HepG2 (cell line): ENCODE measurements around the gene CPNE2.

Source experiments
- CC2D1A ChIP-seq: sonication (generic); formaldehyde crosslinking; IDR thresholded peaks from 2 replicates; pipeline ENCODE4 v1.8.1; 2023; ENCODE audit warnings: mild to moderate bottlenecking, missing genetic modification reagents
- CHD2 ChIP-seq: IDR thresholded peaks from 2 replicates; pipeline ENCODE4 v1.6.1; 2011; ENCODE audit warnings: low read depth, low read length, improper control_type of control experiment
- CREM ChIP-seq, 2 experiments: sonication (generic) in 1 of 2; formaldehyde crosslinking in 1 of 2; IDR thresholded peaks; 2 replicates each; pipeline versions ENCODE4 v1.4.0 to v1.6.1; 2016 to 2020; ENCODE audit warnings: antibody characterized with exemption in 1 of 2, mild to moderate bottlenecking in 1 of 2, missing genetic modification reagents in 1 of 2
- EHMT2 ChIP-seq: fragments of 200-600 bp; sonication (generic); IDR thresholded peaks from 2 replicates; pipeline ENCODE4 v1.7.0; 2017; ENCODE audit warnings: antibody characterized with exemption, low read depth, low read length, borderline replicate concordance
- HNRNPL ChIP-seq: fragments of 200-400 bp; formaldehyde crosslinking; IDR thresholded peaks from 2 replicates; pipeline ENCODE4 v1.6.1; 2017; ENCODE audit warnings: mild to moderate bottlenecking, low read depth, low read length
- JUN ChIP-seq: sonication (generic); formaldehyde crosslinking; IDR thresholded peaks from 2 replicates; pipeline ENCODE4 v1.4.0; 2020; ENCODE audit warnings: mild to moderate bottlenecking, missing genetic modification reagents
- KDM6A ChIP-seq: IDR thresholded peaks from 2 replicates; pipeline ENCODE4 v1.6.1; 2016; ENCODE audit warnings: low read depth
- MAFK ChIP-seq, 2 experiments: IDR thresholded peaks in 1 of 2; conservative IDR thresholded peaks in 1 of 2; 2 replicates each; pipeline ENCODE4 v1.6.1; 2011; ENCODE audit warnings: improper control_type of control experiment in 2 of 2, low read length in 2 of 2
- PHF8 ChIP-seq: sonication (generic); formaldehyde crosslinking; IDR thresholded peaks from 2 replicates; pipeline ENCODE4 v1.5.0; 2020; ENCODE audit warnings: missing genetic modification reagents
- RXRA ChIP-seq: sonication (generic); formaldehyde crosslinking; IDR thresholded peaks from 2 replicates; pipeline ENCODE4 v1.5.1; 2020; ENCODE audit warnings: missing genetic modification reagents
- TAF1 ChIP-seq: sonication (generic); formaldehyde crosslinking; IDR thresholded peaks from 2 replicates; pipeline ENCODE4 v1.4.0; 2020; ENCODE audit warnings: missing genetic modification reagents
- ZNF24 ChIP-seq: fragments of 450-650 bp; IDR thresholded peaks from 2 replicates; pipeline ENCODE4 v1.6.1; 2017; ENCODE audit warnings: antibody characterized with exemption, mild to moderate bottlenecking
- TF ChIP-seq, protein P1 (sequence below): IDR thresholded peaks from 2 replicates; pipeline ENCODE4 v1.6.1; 2016; ENCODE audit warnings: missing biosample characterization, missing genetic modification reagents, low read depth
- TF ChIP-seq, protein P2 (sequence below): IDR thresholded peaks from 2 replicates; pipeline ENCODE4 v1.6.1; 2012; ENCODE audit warnings: inconsistent platforms

DNA sequence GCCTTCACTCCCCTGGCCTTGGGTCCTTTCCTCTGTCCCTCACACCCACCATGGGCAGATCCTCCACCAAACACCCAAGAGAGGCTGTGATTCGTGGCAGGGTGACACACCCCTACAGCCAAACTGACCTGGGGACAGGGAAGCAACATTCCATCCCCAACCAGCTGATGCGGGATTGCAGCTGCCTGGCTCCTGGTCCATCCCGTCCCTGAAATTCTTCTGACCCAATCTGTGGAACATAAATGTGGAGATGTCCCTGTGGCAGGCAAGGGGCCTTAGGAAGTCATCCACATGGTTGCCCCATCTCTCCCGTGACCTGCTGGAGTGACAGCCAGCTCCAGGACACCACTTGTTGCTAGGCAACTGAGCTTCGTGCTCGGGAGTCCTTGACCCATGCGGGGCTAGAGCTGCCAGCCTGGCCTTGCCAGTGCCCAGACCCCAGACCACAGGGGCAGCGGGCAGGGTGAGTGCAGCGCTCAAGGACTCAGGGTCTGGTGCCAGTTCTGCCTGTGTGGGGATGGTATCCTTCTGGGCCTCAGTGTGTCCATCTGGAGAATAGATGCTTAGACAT lies 34.0 kb upstream of the CPNE2 start:
- TF ChIP-seq PHF8 (CRISPR knock-in tag), result no peak
- TF ChIP-seq, protein P1, sequence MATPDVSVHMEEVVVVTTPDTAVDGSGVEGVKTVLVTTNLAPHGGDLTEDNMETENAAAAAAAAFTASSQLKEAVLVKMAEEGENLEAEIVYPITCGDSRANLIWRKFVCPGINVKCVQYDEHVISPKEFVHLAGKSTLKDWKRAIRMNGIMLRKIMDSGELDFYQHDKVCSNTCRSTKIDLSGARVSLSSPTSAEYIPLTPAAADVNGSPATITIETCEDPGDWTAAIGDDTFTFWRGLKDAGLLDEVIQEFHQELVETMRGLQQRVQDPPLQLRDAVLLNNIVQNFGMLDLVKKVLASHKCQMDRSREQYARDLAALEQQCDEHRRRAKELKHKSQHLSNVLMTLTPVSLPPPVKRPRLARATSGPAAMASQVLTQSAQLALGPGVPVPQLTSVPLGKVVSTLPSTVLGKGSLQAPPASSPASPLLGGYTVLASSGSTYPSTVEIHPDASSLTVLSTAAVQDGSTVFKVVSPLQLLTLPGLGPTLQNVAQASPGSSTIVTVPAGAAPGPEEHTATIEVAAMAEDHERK (CRISPR knock-in tag), result no peak
- no peak for TF ChIP-seq CHD2
- no peak for TF ChIP-seq ZNF24
- no peak for TF ChIP-seq CC2D1A (CRISPR knock-in tag)
- TF ChIP-seq TAF1 (CRISPR knock-in tag), result no peak
- no peak for TF ChIP-seq MAFK (conservative IDR thresholded peaks at IDR 0.05 in 1 of 2, IDR thresholded peaks at IDR 0.05 in 1 of 2; ENCODE audit: low read length in 2 of 2)
- TF ChIP-seq RXRA (CRISPR knock-in tag), result no peak
- no peak for TF ChIP-seq HNRNPL
- TF ChIP-seq CREM (IDR thresholded peaks at IDR 0.05), result no peak
- no peak for TF ChIP-seq CREM (CRISPR knock-in tag; IDR thresholded peaks at IDR 0.05)
- TF ChIP-seq JUN, result no peak
- TF ChIP-seq, protein P2, sequence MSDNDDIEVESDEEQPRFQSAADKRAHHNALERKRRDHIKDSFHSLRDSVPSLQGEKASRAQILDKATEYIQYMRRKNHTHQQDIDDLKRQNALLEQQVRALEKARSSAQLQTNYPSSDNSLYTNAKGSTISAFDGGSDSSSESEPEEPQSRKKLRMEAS, result no peak
- no peak for TF ChIP-seq KDM6A
- TF ChIP-seq EHMT2, result no peak
